HG03354 (cell line): ENCODE results near the gene TMEM141.
"Not testable (repeated sequence)": the region's sequence is repeated elsewhere in the genome, so short reads cannot be mapped to it uniquely, and the experiment has no call there.

Source experiments
- ATAC-seq: cut with Tn5 transposase; IDR thresholded peaks from one replicate; pipeline ENCODE4 v1.9.1; 2021; ENCODE audit warnings: mild to moderate bottlenecking; ENCODE audit not compliant: unreplicated experiment, poor library complexity, severe bottlenecking

Gene TMEM141

GRCh38 chr9:136766410-136767120, 24.6 kb upstream of the TMEM141 start:
- ATAC-seq = not testable (repeated sequence)

- ATAC-seq = no peak
These were observed 21.4 kb upstream of the TMEM141 start for GRCh38 chr9:136769710-136770191.

- ATAC-seq = no peak
These were observed 19.2 kb upstream of the TMEM141 start for GRCh38 chr9:136771907-136772415.

GRCh38 chr9:136773386-136774044, 17.6 kb upstream of the TMEM141 start:
- no peak for ATAC-seq

GRCh38 chr9:136774416-136775045, 16.6 kb upstream of the TMEM141 start:
- no peak for ATAC-seq

- no peak for ATAC-seq
These were observed 16.0 kb upstream of the TMEM141 start for GRCh38 chr9:136775191-136775590.

- no peak for ATAC-seq
These were observed 14.2 kb upstream of the TMEM141 start for GRCh38 chr9:136776947-136777346.

- ATAC-seq = no peak
These were observed 13.8 kb upstream of the TMEM141 start for GRCh38 chr9:136777359-136777758.

GRCh38 chr9:136779808-136780207, 11.3 kb upstream of the TMEM141 start:
- no peak for ATAC-seq

GRCh38 chr9:136782452-136782851, 8.7 kb upstream of the TMEM141 start:
- ATAC-seq = no peak

GRCh38 chr9:136784249-136784996, 6.7 kb upstream of the TMEM141 start:
- ATAC-seq = no peak

GRCh38 chr9:136784997-136785361, 6.2 kb upstream of the TMEM141 start:
- no peak for ATAC-seq

- ATAC-seq = not testable (repeated sequence)
These were observed 5.4 kb upstream of the TMEM141 start for GRCh38 chr9:136785565-136786355.

GRCh38 chr9:136786451-136786850, 4.7 kb upstream of the TMEM141 start:
- ATAC-seq = no peak

GRCh38 chr9:136786983-136787382, 4.2 kb upstream of the TMEM141 start:
- not testable (repeated sequence) for ATAC-seq

- no peak for ATAC-seq
These were observed 3.3 kb upstream of the TMEM141 start for GRCh38 chr9:136787690-136788400.

GRCh38 chr9:136788644-136789522, 2.3 kb upstream of the TMEM141 start:
- not testable (repeated sequence) for ATAC-seq

GRCh38 chr9:136789523-136789937, 1.6 kb upstream of the TMEM141 start:
- ATAC-seq = no peak
